A549 treated with ZK216348 at 1 μM for 4 hours (cell line): ENCODE measurements around the gene LRTM1. TPM values are rescaled to one million over a fixed set of nuclear protein-coding genes. Genes with fewer than 3 reads are reported as not detected.

Experiments
- total RNA-seq: library from RNA; stranded (reverse); fragments of 200-300 nt; extraction: Qiagen RNA extraction; gene quantifications from 5 replicates; pipeline ENCODE4 v1.2.3, GENCODE V29; 2022; ENCODE audit warnings: low read depth

LRTM1 gene
- total RNA-seq: not detected in 5 replicates

DNA sequence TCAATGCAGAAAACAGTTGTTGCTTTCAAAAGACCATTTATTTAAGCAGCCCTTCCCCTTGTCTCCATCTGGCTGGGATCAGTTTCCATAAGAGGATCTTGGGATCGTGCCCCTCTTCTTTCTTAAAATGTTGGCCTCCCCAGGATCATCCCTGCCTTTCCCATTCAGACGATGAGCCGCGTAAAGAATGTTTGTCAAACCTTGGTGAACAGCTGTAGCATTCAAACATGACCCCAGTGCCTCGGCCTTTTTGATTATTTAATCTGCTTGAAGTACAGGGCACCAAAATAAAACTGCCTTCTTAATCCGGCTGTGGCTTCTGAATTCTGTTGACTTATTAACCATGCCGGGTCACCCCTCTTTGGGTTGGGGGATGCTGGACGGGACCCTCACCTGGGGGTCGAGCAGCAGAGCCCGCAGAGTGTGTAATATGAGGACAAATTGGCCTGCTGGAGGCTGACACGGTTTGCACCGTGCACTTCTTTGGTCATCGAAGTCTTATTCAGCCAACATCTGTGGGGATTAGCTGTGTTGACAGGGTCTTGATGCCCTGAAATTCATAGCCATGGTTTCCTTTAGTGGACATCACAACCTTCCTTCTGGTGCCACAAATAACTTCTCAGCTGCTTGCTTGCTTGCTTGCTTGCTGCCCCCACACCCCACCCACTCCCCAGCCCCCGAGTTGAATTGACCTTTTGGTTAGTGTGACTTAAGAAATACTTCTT lies at the start of gene LRTM1:
Gene LRTM1, minus strand, starts transcription at position 14 of the 725 bp plus-strand sequence. CDS start 148 bp downstream, outside the sequence.

